GM19043 (cell line): ENCODE measurements around the gene MCC.

ENCODE experiments used
- ATAC-seq: cut with Tn5 transposase; IDR thresholded peaks from one replicate; pipeline ENCODE4 v1.9.1; 2021; ENCODE audit warnings: low read depth; ENCODE audit not compliant: unreplicated experiment

MCC gene

GRCh38 chr5:113232221-113232620, 256.0 kb downstream of the MCC start:
- ATAC-seq = no peak

DNA sequence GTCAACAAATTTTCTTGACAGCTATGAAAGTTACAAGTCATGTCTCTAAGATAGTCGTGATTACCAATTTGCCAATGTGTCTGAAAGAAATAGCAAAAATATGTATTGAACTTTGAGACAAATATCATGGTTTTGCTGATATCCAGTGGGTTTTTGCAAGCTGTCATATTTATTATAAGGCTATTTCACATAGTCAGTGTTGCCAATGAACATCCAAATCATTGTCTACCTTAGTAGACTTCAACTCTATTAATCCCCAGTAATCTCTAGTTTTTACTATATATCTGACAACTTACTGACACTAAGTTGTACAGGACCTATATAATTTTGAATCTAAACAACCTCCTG, 256.6 kb downstream of the MCC start:
- ATAC-seq = no peak

DNA sequence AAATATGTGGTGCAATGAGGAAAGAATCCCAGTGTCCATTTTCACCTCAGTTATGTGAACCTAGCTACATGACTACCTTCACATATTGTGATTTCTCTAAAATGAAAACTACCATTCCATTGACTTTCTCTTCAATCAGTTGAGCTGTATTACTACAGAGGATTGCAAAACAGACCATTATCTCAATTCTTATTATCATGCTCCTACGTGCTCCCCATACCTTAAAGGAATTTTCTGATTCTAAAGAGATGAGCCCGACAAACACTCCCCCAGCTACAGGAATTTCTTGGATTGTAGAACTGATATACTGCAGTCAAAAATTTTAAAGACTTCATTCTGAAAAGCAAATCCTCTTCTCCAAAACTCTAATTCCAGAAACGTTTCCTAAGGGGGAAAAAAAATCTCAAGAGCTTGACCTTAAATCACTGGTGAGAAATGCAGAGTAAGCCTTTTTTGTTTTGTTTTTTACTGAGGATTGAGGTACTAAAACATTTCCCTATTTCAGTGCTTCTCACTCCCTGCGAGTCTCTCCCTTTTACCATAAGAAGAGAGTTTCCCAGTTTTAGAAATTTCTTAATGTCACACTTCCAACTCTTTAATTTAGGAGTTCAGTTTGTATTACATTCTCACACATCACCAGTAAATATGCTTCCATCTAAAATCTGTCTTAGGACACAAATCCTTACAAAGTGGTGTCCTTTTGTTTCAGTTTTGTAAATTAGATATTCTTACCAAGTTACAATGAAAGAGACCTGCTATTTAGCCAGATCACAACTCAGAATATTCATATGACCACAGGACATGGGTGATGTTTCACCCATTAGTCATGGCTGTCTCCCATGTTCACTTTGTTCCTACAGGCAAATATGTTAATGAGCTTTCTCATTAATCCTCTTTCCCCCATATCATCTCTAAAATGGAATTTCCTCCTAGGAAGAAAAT, 257.3 kb downstream of the MCC start:
- no peak for ATAC-seq

DNA sequence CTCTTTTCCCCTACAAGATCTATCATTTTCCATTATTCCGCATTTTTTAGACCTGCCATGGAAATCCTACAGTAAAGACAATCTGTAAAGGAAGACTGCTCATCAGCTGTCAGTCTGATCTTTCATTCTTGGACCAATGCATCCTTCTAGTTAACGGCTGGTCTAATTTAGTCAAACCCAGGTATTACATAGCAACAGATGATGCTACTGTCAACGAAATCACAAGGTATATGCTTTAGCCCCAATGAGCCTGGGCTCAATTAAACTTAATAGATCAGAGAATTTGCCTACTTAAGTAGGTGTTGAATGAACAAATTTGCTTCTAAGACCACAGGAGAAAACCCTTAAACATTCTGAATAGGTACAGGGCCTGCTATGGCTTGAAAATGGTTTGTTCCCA, 260.5 kb downstream of the MCC start:
- no peak for ATAC-seq

GRCh38 chr5:113226116-113226736, 262.0 kb downstream of the MCC start:
- no peak for ATAC-seq

DNA sequence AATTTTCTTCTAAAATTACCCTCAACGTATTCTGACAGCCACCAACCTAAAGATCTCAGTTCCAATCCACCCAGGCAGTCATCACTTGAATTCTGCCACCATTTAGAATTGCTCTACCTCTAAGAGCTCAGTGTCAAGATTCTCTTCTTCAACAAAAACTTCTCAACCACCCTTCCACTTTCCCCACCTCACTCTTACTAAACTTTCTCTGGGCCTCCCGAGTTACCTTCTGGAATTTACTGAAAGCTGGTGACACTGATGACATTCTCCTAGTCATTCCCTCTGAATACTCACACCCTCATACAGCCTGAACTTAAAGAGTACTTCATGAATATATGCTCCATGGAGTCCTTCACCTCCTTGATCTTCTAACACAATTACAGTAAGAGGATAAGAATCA, 263.0 kb downstream of the MCC start:
- ATAC-seq = no peak

DNA sequence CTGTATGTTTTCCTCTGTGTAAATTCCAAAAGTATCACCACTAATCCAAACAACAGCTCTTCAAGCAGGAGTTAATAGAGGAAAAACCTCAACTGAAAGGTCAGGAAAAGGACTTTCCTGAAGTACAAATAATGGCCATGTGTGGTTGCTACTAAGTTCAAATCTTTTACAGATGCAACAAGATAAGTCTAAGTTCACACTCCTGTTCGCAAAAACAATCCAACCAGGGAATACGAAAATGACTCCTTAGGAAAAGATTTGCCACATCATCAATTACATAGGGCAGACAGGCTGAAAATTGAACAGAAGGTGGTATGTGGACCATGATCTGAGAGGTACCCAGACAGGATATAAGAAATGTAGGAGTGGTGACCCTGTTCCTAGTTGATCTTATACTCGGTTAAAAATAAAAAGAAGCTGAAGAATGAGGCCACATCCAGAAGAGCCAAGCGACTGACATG, 263.6 kb downstream of the MCC start:
- ATAC-seq = no peak

GRCh38 chr5:113223831-113224604, 264.2 kb downstream of the MCC start:
- ATAC-seq = no peak

DNA sequence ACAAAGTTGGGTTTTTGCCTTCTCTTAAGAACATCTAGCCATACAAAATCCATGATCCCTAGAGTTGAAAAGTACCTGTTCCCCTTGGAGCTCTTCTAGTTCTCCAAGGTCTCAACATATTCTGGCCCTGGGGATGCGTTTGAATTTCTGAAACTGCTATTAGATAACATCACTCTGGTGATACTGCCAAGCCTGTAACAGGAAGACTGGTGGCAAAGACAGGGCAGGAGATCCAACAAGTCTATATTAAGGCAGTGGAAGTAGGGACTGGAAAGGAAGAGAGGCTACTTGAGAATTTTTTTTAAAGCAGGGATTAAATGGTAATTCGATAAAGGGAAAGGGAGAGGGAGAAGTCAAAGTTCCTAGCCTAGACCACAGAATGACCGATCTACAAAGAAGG, 264.9 kb downstream of the MCC start:
- no peak for ATAC-seq

DNA sequence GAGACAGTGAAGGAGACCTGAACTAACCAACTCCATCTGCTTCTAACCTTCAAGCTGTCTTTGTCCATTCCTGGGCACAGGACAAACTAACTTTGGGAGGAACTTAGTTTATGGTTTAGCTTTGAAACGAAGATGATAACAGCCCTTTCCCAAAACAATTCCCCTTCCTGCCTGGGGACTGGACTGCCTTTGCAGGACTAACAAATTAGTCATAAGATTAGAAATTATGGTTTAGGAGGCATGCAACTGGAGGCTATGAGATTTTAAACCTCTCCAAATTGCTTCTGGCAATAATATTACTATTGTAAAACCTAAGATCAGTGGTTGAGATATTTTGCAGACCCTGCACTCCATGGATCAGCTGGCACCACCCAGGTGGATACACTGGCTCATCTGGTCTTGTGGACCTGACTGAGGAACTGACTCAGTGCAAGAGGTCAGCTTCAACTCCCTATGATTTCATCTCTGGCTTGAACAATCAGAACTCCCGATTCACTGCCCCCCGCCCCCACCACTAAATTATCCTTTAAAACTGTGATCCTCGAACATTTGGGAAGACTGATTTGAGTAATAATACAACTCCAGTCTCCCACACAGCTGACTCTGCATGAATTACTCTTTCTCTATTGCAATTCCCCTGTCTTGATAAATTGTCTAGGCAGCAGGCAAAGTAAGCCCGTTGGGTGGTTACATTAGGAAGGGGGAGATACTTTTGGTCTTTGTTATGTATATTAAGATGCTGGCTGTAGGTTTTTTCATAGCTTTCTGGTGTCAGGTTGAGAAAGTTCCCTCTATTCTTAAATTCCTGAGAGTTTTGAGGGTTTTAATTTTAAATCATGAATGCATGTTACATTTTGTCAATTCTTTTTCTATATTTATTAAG, 266.7 kb downstream of the MCC start:
- ATAC-seq = no peak

DNA sequence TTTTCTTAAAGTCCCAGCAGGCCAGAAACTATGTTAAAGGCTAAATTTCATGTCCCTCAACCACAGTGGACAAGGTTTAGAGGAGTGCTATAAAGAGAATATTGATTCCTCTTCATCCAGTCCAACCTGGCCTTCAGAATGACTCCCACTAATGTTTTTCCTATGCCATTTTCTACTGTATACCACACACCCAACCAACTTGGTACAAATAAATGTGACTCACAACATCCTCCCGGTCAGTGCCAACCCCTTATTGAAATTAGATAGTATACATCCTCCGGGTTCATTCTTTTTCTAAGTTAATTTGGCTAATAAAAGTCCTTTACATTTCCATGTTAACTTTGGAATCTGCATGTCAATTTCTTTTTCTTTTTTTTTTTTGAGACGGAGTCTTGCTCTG, 268.6 kb downstream of the MCC start:
- no peak for ATAC-seq

- ATAC-seq = no peak
These were observed 269.2 kb downstream of the MCC start for GRCh38 chr5:113218906-113219517.

DNA sequence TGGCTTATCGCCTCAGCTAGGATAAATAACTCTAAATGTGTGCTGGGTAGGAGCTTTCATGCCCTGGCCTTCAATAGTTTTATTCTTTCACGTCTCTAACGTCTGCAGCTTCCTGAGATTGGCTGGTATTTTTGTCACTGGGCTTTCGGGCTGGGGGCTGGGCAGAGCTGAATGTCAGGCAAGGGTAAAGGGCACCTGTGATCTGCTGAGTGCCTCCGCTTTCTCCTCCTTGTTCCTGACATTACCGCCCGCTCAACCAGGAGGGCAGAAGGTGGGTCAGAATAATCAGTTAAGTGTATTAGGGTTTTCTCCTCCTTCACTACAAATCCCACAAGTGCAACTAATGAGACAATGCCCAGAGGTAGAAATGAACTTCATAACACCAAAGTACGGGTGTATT, 270.1 kb downstream of the MCC start:
- no peak for ATAC-seq

DNA sequence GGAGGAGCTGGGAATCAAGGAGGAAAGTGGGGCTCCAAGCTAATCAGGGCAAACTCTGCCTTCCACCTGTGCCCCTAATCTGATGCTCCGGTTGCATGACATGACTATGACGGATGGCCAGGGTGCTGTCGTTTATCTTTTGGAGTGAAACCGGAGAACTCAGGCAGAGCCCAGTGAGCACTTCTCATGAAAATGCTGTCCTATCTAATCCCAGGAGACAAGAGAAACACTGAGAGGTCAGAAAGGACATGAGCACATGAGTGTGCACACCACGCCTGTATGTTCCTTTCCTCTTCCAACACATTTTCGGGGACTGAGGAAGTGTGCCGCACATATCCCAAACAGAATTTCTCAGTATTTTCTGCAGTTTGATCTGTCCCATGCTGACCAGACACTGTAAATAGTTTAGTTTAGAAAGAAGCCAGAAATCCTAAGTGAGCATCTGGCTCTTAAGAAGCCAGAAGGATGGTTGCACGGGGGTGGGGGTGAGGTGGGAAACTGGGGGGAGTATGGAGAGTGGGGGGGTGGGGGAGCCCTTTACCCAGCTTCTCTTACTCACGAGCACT, 270.6 kb downstream of the MCC start:
- ATAC-seq = no peak

DNA sequence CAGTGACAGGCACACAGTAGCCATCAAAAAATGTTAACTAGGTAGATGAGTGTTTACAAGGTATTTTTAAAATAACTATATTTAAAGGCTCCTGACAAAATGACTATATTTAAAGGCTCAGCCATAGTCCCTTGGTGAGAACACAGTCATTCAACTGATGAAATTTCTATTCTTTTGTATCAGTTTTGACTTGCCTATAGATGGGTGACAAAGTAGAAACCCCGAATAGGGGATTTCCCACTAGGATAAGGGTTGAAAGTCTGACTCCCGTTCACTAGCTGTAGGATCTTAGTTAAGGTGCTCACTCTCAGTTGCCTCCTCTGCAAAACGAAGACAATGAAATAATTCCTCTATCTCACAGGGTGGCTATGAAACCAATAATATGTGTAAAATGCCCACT, 271.7 kb downstream of the MCC start:
- no peak for ATAC-seq

- no peak for ATAC-seq
These were observed 272.7 kb downstream of the MCC start for GRCh38 chr5:113215401-113216060.

- ATAC-seq = no peak
These were observed 273.5 kb downstream of the MCC start for GRCh38 chr5:113214606-113215323.
